GM20000 (cell line): ENCODE measurements around the gene PXDN.

ENCODE experiments used
- DNase-seq: peaks from one replicate; pipeline ENCODE4 v3.0.0; 2012; ENCODE audit warnings: low spot score
- TF ChIP-seq, protein P1 (sequence below): IDR thresholded peaks from 2 replicates; pipeline ENCODE4 v1.5.1; 2012; ENCODE audit warnings: mild to moderate bottlenecking, control low read depth; ENCODE audit errors: extremely low read depth, missing control alignments

PXDN gene

DNA sequence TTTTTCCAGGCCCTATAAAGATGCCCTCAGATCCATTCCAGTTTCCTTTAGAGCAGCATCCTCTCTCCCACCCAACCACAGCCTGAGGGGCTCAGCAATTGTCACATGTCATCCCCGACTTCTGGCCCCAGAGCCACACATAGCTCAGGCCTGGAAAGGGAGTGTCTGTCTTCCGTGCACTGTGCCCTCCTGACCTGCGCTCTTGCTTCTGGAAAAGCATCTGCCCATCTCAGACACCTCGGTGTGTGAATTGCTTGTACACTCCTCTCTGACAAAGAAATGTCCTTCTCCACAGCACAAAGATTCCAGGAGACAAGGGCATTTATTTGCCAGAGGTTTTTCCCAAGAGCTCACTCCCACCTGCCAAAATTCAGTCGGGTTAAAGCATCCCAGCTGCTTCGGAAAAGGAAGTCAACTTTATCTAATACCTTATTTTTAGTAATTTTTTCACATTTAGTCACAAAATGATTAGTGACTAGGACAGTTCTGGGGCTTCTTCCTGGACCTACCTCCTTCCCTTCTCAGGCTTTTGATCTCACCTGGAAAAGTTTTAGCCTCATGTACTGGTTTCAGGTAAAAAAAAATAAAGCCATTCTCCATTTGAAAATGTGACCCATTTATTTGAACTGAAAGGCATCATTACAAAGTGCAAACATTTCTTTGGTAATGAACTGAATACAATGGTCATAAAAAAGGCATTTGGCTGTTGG is 112.9 kb downstream of the PXDN start:
- TF ChIP-seq, protein P1, sequence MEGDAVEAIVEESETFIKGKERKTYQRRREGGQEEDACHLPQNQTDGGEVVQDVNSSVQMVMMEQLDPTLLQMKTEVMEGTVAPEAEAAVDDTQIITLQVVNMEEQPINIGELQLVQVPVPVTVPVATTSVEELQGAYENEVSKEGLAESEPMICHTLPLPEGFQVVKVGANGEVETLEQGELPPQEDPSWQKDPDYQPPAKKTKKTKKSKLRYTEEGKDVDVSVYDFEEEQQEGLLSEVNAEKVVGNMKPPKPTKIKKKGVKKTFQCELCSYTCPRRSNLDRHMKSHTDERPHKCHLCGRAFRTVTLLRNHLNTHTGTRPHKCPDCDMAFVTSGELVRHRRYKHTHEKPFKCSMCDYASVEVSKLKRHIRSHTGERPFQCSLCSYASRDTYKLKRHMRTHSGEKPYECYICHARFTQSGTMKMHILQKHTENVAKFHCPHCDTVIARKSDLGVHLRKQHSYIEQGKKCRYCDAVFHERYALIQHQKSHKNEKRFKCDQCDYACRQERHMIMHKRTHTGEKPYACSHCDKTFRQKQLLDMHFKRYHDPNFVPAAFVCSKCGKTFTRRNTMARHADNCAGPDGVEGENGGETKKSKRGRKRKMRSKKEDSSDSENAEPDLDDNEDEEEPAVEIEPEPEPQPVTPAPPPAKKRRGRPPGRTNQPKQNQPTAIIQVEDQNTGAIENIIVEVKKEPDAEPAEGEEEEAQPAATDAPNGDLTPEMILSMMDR, result no peak
- DNase-seq, result no peak

DNA sequence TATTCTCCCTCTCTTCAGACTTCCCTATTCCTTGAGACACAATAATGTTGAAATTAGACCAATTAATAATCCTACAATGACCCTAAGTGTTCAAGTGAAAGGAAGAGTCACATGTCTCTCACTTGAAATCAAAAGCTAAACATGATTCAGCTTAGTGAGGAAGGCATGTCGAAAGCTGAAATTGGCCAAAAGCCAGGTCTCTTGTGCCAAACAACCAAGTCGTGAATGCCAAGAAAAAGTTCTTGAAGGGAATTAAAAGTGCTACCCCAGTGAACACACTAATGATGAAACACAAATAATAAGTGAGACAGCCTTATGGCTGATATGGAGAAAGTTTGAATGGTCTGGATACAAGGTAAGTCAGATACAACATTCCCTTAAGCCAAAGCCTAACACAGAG is 115.4 kb downstream of the PXDN start:
- TF ChIP-seq, protein P1, result no peak
- no peak for DNase-seq

GRCh38 chr2:1627628-1628381 is 116.5 kb downstream of the PXDN start:
- TF ChIP-seq, protein P1, result no peak

DNA sequence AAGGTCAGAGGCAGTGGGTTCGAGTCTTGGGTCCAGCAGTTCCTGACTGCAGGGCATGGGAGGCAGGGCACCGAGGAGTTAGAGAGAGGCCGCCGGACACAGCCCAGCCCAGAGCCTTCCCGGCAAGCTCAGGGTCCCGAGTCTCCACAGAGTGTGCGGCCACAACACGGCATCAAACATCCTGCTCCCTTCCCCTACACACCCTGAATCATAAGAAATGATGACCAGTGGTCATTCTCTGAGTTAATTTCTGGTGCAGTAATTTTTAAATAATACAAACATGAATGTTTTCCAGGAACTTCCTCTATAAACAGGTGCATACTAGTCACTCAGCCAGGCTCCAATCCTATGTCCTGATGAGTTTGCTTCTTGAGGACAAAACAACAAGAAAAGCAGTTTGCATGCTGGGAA is 118.0 kb downstream of the PXDN start:
- DNase-seq, result no peak
- TF ChIP-seq, protein P1, result no peak

More at GRCh38 chr2:1627628-1628381, 116.5 kb downstream of the PXDN start:
- no peak for DNase-seq

GRCh38 chr2:1625281-1626001 is 118.9 kb downstream of the PXDN start:
- DNase-seq, result no peak
- TF ChIP-seq, protein P1, result no peak

GRCh38 chr2:1623906-1624445 is 120.3 kb downstream of the PXDN start:
- TF ChIP-seq, protein P1, result no peak
- no peak for DNase-seq
